22Rv1 (cell line): ENCODE results near the gene NDST3.

Source experiments
- ZFX ChIP-seq: fragments of 450-650 bp; IDR thresholded peaks from 2 replicates; pipeline ENCODE4 v1.6.1; 2017; ENCODE audit warnings: antibody characterized with exemption, borderline replicate concordance
- TF ChIP-seq, protein P1 (sequence below): fragments of 450-650 bp; IDR thresholded peaks from 2 replicates; pipeline ENCODE4 v1.5.1; 2017; ENCODE audit warnings: mild to moderate bottlenecking

DNA sequence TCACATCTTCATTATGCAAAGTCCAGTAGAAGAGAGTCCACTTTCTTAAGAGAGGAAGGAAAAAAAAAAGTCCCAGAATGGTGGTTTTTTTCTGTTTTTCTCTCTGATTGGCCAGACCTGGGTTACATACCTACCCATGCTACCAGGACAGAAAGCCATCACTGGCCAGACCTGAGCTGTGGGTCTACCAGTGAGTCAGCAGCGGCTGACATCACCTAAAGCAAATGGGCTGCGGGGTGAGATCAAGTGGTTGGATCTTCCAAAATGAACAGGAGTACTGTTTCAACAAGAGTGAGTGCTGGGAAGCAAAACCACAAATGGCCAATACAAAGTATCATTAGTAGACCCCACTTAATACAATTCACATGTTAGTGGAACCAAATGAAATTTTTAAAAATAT, 1.6 kb upstream of the NDST3 start:
- TF ChIP-seq, protein P1, sequence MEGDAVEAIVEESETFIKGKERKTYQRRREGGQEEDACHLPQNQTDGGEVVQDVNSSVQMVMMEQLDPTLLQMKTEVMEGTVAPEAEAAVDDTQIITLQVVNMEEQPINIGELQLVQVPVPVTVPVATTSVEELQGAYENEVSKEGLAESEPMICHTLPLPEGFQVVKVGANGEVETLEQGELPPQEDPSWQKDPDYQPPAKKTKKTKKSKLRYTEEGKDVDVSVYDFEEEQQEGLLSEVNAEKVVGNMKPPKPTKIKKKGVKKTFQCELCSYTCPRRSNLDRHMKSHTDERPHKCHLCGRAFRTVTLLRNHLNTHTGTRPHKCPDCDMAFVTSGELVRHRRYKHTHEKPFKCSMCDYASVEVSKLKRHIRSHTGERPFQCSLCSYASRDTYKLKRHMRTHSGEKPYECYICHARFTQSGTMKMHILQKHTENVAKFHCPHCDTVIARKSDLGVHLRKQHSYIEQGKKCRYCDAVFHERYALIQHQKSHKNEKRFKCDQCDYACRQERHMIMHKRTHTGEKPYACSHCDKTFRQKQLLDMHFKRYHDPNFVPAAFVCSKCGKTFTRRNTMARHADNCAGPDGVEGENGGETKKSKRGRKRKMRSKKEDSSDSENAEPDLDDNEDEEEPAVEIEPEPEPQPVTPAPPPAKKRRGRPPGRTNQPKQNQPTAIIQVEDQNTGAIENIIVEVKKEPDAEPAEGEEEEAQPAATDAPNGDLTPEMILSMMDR: no peak
- no peak for TF ChIP-seq ZFX
